ENCODE data around the gene AMH.

Gene AMH

GRCh38 chr19:2212861-2213711 is 36.0 kb upstream of the AMH start:
- ChIA-PET POLR2A (interaction anchor here (0.5 kb wide), 1 partner anchor 42 kb away, joined by 3 read pairs; no protein-coding TSS in a partner anchor), CTCF (interaction anchor here (0.8 to 2.6 kb wide), 3 partner anchors 14 to 61 kb away, joined by 3 to 8 read pairs (median 3); no protein-coding TSS in a partner anchor)
- DNase-seq (ENCODE audit: extremely low spot score), result no peak
- TF ChIP-seq CTCF (IDR thresholded peaks at IDR 0.05; ENCODE audit: control extremely low read depth, extremely low read depth, low read depth, missing control alignments), result no peak

GRCh38 chr19:2213799-2214198 is 35.3 kb upstream of the AMH start:
- no peak for TF ChIP-seq CTCF (IDR thresholded peaks at IDR 0.05; ENCODE audit: control extremely low read depth, extremely low read depth, low read depth, missing control alignments)
- ChIA-PET POLR2A (no interaction called here), CTCF (interaction anchor here (0.8 to 2.6 kb wide), 3 partner anchors 14 to 60 kb away, joined by 3 to 8 read pairs (median 3); no protein-coding TSS in a partner anchor)
- DNase-seq (ENCODE audit: extremely low spot score), result no peak

GRCh38 chr19:2214251-2214650 is 34.9 kb upstream of the AMH start:
- POLR2A ChIA-PET, result no interaction called here
- CTCF ChIA-PET, result interaction anchor here (2.6 to 2.9 kb wide), 2 partner anchors 15 to 58 kb away, joined by 8 to 14 read pairs; no protein-coding TSS in a partner anchor
- no peak for DNase-seq (ENCODE audit: extremely low spot score)
- no peak for TF ChIP-seq CTCF (IDR thresholded peaks at IDR 0.05; ENCODE audit: control extremely low read depth, extremely low read depth, low read depth, missing control alignments)

GRCh38 chr19:2215281-2215751 is 33.8 kb upstream of the AMH start:
- POLR2A ChIA-PET, result interaction anchor here (0.5 kb wide), 1 partner anchor 59 kb away, joined by 3 read pairs; no protein-coding TSS in a partner anchor
- no peak for TF ChIP-seq CTCF (IDR thresholded peaks at IDR 0.05; ENCODE audit: control extremely low read depth, extremely low read depth, low read depth, missing control alignments)
- DNase-seq (ENCODE audit: extremely low spot score), result no peak
- CTCF ChIA-PET, result interaction anchor here (1.0 to 2.9 kb wide), 4 partner anchors 14 to 59 kb away, joined by 3 to 14 read pairs (median 6); no protein-coding TSS in a partner anchor

- POLR2A ChIA-PET, result interaction anchor here (0.6 to 0.8 kb wide), 2 partner anchors 11 to 19 kb away, joined by 3 to 5 read pairs; no protein-coding TSS in a partner anchor
- no peak for DNase-seq (ENCODE audit: extremely low spot score)
- no peak for TF ChIP-seq CTCF (IDR thresholded peaks at IDR 0.05; ENCODE audit: control extremely low read depth, extremely low read depth, low read depth, missing control alignments)
- CTCF ChIA-PET, result interaction anchor here (1.0 to 2.9 kb wide), 4 partner anchors 13 to 61 kb away, joined by 3 to 14 read pairs (median 4); partner anchors contain the start of gene PLEKHJ1
Observed at GRCh38 chr19:2216361-2217225, 32.5 kb upstream of the AMH start.

GRCh38 chr19:2217591-2217990 is 31.5 kb upstream of the AMH start:
- no peak for TF ChIP-seq CTCF (IDR thresholded peaks at IDR 0.05; ENCODE audit: control extremely low read depth, extremely low read depth, low read depth, missing control alignments)
- POLR2A ChIA-PET, result no interaction called here
- DNase-seq (ENCODE audit: extremely low spot score), result no peak
- CTCF ChIA-PET, result interaction anchor here (0.6 kb wide), 1 partner anchor 18 kb away, joined by 3 read pairs; no protein-coding TSS in a partner anchor

Measured in GM10248 (cell line).